ENCODE results near the gene PDGFC.

GRCh38 chr4:156815717-156816359 lies 155.8 kb downstream of the PDGFC start:
- no peak for TF ChIP-seq POLR2AphosphoS5 (IDR thresholded peaks at IDR 0.05; ENCODE audit: borderline replicate concordance, low read depth, low read length)
- no peak for TF ChIP-seq EZH2 (IDR thresholded peaks at IDR 0.05)
